ENCODE data around the gene FBXL2.

GRCh38 chr3:33386631-33387030 lies 109.4 kb downstream of the FBXL2 start:
- TF ChIP-seq, protein P1, sequence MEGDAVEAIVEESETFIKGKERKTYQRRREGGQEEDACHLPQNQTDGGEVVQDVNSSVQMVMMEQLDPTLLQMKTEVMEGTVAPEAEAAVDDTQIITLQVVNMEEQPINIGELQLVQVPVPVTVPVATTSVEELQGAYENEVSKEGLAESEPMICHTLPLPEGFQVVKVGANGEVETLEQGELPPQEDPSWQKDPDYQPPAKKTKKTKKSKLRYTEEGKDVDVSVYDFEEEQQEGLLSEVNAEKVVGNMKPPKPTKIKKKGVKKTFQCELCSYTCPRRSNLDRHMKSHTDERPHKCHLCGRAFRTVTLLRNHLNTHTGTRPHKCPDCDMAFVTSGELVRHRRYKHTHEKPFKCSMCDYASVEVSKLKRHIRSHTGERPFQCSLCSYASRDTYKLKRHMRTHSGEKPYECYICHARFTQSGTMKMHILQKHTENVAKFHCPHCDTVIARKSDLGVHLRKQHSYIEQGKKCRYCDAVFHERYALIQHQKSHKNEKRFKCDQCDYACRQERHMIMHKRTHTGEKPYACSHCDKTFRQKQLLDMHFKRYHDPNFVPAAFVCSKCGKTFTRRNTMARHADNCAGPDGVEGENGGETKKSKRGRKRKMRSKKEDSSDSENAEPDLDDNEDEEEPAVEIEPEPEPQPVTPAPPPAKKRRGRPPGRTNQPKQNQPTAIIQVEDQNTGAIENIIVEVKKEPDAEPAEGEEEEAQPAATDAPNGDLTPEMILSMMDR (IDR thresholded peaks at IDR 0.05; ENCODE audit: insufficient read depth, low read depth, low read length), result no peak
- TF ChIP-seq EZH2 (IDR thresholded peaks at IDR 0.05; ENCODE audit: insufficient read depth, low read length), result no peak

All from astrocyte (in vitro differentiated cells and primary cell).